ENCODE data around the gene CUX1.
"Not testable (repeated sequence)": the region's sequence is repeated elsewhere in the genome, so short reads cannot be mapped to it uniquely, and the experiment has no call there.

CUX1 gene

DNA sequence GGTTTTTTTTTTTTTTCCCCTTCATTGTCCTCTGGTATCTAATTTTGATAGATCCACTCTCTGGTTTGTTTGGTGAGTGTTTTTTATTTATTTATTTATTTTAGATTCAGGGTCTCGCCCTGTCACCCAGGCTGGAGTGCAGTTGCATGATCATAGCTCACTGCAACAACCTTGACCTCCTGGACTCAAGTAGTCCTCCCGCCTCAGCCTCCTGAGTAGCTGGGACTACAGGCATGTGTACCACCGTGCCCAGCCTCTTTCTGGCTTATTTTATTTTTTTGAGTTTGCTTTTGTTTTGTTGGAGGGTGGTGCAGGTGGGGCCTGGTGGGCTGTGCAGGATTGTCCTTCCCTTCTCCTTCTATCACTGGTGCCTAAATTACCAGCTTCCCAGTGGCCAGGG is 282.0 kb downstream of the CUX1 start:
- no peak for DNase-seq (ENCODE audit: low spot score)

DNA sequence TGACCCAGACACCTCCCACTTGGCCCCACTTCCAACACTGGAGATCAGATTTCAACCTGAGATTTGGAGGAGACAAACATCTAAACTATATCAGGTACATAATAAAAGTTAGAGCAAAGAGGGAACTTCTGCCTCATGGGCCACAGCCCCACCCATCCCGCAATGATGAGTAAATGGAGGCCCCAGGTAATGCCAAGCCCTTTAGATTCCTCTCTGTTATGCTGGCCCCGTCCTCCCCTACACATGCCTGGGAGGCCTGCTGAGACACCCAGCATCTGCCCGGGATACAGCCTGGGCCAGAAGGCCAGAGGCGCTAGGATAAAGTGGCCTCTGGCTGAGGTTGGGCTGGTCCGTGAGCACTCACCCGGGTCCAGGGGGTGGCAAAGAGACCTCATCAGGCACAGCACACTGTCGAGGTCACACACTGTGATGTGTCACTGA is 283.7 kb downstream of the CUX1 start:
- DNase-seq (ENCODE audit: low spot score) = no peak

GRCh38 chr7:102101926-102102325 is 284.5 kb downstream of the CUX1 start:
- DNase-seq (ENCODE audit: low spot score) = no peak

DNA sequence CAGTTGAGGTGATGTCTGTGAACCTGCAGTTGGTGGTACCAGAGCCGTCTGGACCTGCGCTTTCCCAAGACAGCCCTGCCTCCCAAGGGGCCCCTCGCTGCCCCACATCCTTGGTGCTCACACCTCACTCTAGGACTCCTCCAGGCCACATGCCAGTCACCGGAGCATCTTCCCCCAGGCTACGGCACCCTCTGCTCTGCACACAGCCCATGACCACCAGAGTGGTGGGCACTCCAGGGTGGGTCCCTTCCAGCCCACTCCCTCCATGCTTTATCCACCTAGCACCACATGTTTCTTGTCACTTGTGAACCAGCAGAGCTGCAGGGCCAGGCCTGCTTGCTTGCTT is 285.6 kb downstream of the CUX1 start:
- DNase-seq (ENCODE audit: low spot score) = no peak

DNA sequence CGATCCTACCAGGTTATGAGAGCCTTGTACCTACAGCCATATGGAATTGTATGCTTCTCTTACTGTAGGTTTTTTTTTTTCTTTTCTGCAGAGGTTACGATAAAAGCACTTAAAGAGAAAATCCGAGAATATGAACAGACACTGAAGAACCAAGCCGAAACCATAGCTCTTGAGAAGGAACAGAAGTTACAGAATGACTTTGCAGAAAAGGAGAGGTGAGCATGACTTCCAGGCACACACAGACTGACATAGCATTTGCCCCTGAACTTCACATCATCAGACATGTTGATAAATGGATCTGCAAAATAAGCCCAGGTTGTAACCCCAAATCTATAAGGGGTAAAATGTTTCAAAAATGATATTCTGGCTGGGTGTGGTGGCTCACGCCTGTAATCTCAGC is 286.8 kb downstream of the CUX1 start:
- no peak for DNase-seq (ENCODE audit: low spot score)

- no peak for DNase-seq (ENCODE audit: low spot score)
Measured at GRCh38 chr7:102106625-102107024, 289.2 kb downstream of the CUX1 start.

DNA sequence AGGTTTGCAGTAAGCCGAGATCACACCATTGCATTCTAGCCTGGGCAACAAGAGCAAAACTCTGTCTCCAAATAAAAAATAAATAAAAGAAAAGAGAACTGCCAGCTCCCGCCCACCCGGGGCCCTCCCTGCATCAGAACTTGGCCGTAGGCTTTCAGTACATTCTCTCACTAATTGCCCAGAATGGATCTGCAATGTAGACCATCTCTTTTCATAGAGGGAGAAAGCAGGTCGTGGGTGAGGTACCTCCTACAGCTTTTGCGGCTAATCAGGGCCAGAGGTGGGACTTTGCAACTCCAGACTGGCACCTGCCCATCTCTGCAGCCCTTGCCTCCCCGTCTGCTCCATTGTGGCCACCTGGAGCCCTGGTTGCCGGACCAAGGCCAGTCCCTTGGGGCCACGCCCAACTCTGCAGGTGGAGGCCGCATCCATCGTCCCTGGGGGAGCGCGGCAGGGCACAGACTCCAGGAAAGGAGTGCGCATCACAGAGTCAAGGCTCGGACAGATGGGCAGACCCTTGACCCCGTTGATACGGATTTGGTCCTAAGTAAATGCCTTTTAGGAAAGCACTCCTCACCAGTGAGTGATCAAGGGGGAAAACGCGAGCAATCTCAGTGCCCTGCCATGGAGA is 290.2 kb downstream of the CUX1 start:
- no peak for DNase-seq (ENCODE audit: low spot score)

GRCh38 chr7:102111061-102112041 is 293.9 kb downstream of the CUX1 start:
- no peak for DNase-seq (ENCODE audit: low spot score)

- no peak for DNase-seq (ENCODE audit: low spot score)
Measured at GRCh38 chr7:102115181-102115580, 297.8 kb downstream of the CUX1 start.

- no peak for DNase-seq (ENCODE audit: low spot score)
Measured at GRCh38 chr7:102115931-102116330, 298.5 kb downstream of the CUX1 start.

DNA sequence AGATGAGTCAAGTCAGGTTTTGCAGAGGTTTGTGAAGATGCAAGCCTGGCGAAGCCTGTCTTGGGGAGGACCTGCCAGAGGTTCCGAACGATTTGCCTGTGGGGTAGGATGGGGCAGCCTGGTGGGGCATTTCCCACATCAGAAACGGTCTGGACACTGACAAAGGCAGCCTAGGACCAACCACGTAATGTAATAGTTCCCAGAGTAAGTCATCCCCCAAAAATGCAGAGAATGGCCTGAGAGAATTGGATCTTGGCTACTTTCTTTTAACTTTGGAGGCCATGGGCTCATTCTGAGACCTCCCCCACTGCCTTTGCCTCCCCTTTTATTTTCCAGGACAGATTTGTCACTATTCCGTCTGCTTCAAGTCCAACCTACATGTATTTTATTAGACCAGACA is 300.3 kb downstream of the CUX1 start:
- no peak for DNase-seq (ENCODE audit: low spot score)

DNA sequence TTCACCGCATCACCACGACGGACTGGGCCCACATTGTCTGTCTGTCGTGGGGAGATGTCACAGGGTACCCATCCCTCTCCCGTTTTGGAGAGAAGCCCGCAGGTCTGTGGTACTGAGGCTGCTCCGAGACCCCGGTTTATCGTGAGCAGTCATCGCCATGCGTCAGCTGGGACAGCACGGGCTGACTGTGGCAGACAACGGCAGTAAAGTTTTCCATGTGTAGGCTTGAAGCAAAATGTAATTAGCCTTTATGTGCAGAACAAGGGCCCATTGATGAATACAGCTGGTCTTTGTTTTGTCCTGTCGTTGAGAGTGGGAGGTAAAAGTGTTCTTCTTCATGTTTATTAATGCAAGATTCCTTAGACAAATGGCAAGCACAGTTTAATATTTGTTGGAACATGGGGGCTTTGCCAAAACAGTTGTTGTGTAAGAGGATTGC is 301.8 kb downstream of the CUX1 start:
- DNase-seq (ENCODE audit: low spot score) = no peak

DNA sequence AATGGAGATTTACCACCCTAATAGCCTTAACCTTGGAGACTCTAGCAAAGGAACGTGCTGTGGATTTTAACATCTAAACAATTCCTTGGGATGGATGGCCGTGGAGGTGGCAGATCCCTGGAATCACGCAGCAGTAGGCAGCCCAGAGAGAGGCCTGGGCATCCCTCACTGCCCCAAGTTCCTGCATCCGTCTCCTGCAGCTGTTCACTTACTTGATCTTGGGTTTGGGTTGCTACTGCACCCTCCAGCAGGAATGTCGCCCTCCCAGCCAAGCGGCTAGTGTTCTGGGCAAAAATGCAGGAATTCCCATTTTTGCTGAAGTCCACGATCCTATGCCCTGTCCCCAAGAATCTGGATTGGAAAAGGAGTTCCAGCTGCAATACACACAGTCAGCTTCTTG is 302.5 kb downstream of the CUX1 start:
- no peak for DNase-seq (ENCODE audit: low spot score)

DNA sequence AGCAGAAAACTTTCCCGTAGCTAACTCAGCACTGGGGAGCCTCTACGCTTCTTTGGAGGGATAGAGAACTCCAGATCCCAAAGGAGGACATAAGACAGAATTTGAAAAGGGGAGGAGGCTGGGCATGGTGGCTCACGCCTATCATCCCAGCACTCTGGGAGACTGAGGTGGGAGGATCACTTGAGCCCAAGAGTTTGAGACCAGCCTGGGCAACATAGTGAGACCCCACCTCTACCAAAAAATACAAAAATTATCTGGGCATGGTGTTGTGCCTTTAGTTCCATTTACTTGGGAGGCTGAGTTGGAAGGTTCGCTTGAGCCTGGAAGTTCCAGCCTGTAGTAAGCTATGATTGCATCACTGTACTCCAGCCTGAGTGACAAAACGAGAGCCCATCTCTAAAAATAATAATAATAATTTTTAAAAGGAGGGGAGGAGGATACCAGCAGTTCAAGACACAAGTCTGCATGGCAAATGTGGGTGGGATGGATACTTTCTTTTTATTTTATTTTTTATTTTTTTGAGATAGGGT is 303.3 kb downstream of the CUX1 start:
- no peak for DNase-seq (ENCODE audit: low spot score)

DNA sequence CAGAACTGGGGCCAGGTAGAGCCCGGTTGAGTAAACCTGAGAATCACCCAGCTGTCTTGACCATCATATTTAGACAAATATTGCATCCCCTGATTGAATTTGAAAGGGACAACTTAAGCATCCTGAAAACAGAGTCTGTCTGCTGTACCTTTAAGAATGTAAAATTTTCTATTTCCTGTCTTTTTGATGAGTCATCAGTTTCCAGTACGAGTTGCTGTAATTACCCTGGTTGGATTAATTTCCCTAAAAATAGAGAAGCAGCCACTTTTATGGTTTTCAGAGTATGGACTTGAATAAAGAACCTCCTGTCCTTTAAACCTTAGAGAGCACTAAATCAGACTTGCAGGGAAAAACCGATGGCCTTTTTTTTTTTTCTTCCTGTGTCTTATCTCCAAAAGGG is 304.6 kb downstream of the CUX1 start:
- peak; percentile 36 for DNase-seq (ENCODE audit: low spot score)

- no peak for DNase-seq (ENCODE audit: low spot score)
Measured at GRCh38 chr7:102125127-102125596, 307.7 kb downstream of the CUX1 start.

GRCh38 chr7:102128303-102128702 is 310.9 kb downstream of the CUX1 start:
- no peak for DNase-seq (ENCODE audit: low spot score)

GRCh38 chr7:102129636-102130370 is 312.4 kb downstream of the CUX1 start:
- no peak for DNase-seq (ENCODE audit: low spot score)

DNA sequence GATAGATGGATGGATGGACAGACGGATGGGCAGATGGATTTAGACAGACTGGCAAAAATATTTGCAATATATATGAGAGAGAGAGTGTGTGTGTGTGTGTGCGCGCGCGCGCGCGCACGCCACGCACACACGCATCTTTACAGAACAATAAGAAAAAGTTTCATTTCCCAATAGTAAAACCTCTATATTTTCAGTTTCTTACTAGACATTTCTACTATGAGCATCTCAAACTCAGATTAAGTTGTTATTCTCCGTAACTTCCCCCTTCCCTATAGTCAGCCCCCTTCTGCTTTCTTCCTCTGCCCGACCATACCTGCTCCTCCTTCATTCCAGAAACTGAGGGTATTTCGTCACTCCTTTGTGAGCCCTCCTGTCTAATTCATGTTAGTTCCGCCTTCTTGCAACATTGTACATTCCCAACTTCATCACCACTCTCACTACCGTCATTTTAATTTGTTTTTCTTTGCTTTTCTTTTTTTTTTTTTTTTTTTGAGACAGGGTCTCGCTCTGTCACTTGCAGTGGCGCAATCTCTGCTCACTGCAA is 314.9 kb downstream of the CUX1 start:
- no peak for DNase-seq (ENCODE audit: low spot score)

DNA sequence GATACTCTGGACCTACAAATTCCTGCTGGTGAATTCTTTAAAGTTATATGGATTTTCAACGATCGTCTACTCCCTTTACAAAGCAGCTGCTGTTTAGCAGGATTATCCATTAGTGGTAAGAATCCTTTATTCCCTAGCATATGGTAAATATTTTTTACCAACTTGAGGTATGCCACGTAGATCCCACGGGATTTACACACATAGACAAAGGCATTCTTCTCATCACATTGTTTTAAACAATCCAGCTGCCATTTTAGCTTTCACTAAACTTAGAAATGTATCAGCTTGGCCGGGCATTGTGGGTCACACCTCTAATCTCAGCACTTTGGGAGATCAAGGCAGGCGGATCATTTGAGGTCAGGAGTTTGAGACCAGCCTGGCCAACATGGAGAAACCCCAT is 321.2 kb downstream of the CUX1 start:
- no peak for DNase-seq (ENCODE audit: low spot score)

DNA sequence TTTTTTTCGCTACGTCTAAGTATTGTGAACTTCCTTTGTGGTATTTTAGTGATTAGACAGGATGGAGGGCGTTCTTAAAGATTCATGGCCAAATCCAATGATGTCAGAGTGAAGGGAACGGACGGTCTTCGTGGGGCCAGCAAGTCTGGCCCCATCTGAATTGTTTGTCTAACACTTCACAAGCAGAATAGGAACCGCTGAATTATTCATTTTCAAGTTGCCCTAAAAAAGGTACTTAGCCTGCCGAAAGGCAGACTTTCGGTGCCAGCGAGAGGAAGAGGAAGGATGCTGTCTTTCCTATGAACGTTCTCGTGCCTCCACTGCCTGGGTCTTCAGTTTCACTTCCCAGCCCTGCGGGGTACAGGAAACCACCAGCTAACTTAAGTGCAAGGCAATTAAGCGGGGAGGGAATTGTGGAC is 323.5 kb downstream of the CUX1 start:
- DNase-seq (ENCODE audit: low spot score) = no peak

GRCh38 chr7:102142433-102142832 is 325.0 kb downstream of the CUX1 start:
- DNase-seq (ENCODE audit: low spot score) = not testable (repeated sequence)

All from HuH-7.5 (cell line).